Epithelial cell of esophagus (primary cell): ENCODE data around the gene PRPF19.

Experiments
- DNase-seq: peaks from one replicate; pipeline ENCODE4 v3.0.0; 2010; ENCODE audit warnings: low read depth
- H3K4me3 ChIP-seq: 2 replicates; pipeline ENCODE4 v1.5.1; 2011; ENCODE audit warnings: mild to moderate bottlenecking, low read length, control low read depth
- CTCF ChIP-seq: IDR thresholded peaks from 2 replicates; pipeline ENCODE4 v1.5.1; 2011; ENCODE audit warnings: low read depth, mild to moderate bottlenecking, low read length, control low read depth, inconsistent platforms; ENCODE audit not compliant: insufficient read depth; ENCODE audit errors: missing control alignments

The PRPF19 gene

GRCh38 chr11:60844045-60844869, 62.1 kb downstream of the PRPF19 start:
- peak overlapping the region; percentile 64 for H3K4me3 ChIP-seq
- peak; percentile 45 for DNase-seq
- TF ChIP-seq CTCF: no peak

- H3K4me3 ChIP-seq: peak overlapping the region; percentile 64
- DNase-seq: peak; percentile 69
- TF ChIP-seq CTCF: no peak
These were observed 63.5 kb downstream of the PRPF19 start for GRCh38 chr11:60842668-60843600.

- peak within 1 kb of the TSS; percentile 64 for H3K4me3 ChIP-seq
- no peak for TF ChIP-seq CTCF
- peak; percentile 96 for DNase-seq
These were observed 64.4 kb downstream of the PRPF19 start, which contains the start of gene CCDC86 for GRCh38 chr11:60841797-60842667. Gene CCDC86 (plus strand): TSS chr11:60842113. CDS start chr11:60842125, 12 bp downstream.
